Measurements from ENCODE around the gene SLIT3.
"Not testable (repeated sequence)": the region's sequence is repeated elsewhere in the genome, so short reads cannot be mapped to it uniquely, and the experiment has no call there.

Gene SLIT3

DNA sequence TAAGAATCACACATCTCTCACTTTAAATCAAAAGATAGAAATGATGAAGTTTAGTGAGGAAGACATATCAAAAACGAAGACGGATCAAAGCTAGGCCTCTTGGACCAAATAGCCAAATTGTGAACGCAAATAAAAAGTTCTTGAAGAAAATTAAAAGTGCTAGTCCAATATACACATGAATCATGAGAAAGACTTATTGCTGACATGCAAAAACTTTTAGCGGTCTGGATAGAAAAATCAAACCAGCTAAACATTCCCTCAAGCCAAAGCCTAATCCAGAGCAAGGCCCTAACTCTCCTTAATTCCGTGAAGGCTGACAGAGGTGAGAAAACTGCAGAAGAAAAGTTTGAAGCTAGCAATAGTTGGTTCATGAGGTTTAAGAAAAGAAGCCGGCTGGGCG is 557.3 kb downstream of the SLIT3 start:
- H3K4me3 ChIP-seq (ENCODE audit: control insufficient read depth, low read depth, low read length), result no peak overlapping the region
- TF ChIP-seq, protein P1, sequence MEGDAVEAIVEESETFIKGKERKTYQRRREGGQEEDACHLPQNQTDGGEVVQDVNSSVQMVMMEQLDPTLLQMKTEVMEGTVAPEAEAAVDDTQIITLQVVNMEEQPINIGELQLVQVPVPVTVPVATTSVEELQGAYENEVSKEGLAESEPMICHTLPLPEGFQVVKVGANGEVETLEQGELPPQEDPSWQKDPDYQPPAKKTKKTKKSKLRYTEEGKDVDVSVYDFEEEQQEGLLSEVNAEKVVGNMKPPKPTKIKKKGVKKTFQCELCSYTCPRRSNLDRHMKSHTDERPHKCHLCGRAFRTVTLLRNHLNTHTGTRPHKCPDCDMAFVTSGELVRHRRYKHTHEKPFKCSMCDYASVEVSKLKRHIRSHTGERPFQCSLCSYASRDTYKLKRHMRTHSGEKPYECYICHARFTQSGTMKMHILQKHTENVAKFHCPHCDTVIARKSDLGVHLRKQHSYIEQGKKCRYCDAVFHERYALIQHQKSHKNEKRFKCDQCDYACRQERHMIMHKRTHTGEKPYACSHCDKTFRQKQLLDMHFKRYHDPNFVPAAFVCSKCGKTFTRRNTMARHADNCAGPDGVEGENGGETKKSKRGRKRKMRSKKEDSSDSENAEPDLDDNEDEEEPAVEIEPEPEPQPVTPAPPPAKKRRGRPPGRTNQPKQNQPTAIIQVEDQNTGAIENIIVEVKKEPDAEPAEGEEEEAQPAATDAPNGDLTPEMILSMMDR (conservative IDR thresholded peaks at IDR 0.05; ENCODE audit: control insufficient read depth, insufficient read depth, low read depth, low read length), result no peak
- no peak for DNase-seq (ENCODE audit: low read depth)

DNA sequence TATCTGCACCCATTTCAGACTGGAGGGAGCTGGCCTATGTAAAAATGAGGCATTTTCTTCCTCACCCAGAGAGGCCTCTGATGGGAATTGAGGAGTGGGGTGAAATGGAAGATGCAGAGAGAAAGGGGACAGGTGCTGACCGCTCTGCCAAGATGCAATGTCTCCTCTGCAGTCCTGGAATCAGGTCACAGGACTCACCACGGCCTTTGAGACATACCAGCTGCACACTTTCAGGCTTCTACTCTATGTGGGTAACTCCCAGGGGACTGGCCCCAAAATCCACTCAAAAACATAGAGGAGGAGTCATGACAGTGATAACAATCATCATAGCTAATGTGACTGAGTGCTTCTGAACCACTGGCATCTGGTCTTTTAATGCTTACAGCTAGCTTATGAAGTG is 558.6 kb downstream of the SLIT3 start:
- H3K4me3 ChIP-seq (ENCODE audit: control insufficient read depth, low read depth, low read length), result not testable (repeated sequence)

DNA sequence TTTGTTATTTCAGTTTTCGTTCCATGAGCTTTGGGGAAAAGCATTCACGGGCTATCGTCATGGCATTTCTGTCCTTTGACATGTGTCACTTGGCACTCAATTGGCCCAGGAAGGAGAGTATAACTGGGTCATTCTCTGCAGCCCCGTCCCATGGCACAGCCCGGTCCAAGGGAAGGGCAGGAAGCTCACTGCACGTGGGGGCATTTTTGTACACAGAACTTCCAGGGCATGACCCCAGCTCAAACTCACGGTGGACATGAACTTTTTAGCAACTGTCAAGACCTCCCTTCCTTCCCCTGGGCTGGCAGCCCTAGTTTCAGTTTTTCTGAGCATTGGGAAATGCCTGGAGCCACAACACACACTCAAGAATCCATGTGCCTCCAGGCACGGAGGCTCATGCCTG is 560.1 kb downstream of the SLIT3 start:
- TF ChIP-seq, protein P1 (conservative IDR thresholded peaks at IDR 0.05; ENCODE audit: control insufficient read depth, insufficient read depth, low read depth, low read length), result no peak
- no peak for DNase-seq (ENCODE audit: low read depth)
- H3K4me3 ChIP-seq (ENCODE audit: control insufficient read depth, low read depth, low read length), result no peak overlapping the region

More for the DNA sequence above, 558.6 kb downstream of the SLIT3 start:
- DNase-seq (ENCODE audit: low read depth), result not testable (repeated sequence)

DNA sequence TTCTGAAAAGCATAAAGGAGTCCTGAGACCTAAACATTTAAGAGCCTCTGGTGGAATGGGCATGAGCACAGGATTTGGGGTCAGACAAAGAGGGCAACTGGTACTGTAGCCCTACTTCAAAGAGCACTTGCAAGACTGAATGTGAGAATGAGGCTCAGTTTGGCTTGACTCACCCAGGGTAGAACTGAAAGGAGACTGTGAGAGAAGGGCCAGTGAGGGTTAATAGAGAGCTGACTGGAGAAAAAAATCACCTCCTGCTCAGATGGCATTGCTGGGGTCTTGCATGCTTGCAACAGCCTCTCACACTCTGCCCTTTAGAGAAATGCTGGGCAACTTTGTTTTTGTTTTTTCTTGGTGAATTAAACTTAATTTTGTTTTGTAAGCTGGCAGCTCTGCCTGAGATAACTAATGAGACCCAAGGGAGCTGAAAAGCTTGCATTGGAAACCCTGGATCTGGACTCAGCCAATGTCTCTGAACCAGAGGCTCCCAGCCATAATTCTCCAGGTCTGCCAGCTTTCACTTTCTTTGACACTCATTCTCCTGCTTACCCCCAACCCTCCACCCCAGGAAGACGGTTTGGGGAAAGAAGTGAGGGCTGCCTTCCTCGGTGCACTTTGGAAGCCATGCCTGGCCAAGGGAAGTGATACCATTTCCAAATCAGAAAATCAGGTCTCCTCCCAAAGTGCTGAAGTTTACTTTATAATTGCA is 560.7 kb downstream of the SLIT3 start:
- no peak for DNase-seq (ENCODE audit: low read depth)
- H3K4me3 ChIP-seq (ENCODE audit: control insufficient read depth, low read depth, low read length), result no peak overlapping the region
- TF ChIP-seq, protein P1 (conservative IDR thresholded peaks at IDR 0.05; ENCODE audit: control insufficient read depth, insufficient read depth, low read depth, low read length), result no peak

DNA sequence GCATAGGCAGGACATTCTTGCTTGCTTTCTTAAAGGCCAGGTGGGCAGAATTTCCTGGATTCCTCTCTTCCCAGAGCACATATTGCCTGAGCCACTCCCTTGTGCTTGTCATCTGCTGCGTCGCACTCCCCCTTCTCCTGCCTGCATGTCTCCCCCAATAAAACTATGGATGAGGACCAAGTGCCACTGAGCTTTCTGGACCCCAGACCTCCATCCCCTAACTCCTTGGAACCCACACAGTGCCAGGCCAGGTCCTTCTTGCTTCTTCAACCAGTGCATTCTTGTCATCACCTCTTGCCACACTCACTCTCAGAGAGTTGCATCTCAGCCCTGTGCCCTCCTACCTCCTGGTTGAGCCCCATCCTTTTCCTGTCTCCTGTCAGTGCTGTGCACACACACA is 563.9 kb downstream of the SLIT3 start:
- TF ChIP-seq, protein P1 (conservative IDR thresholded peaks at IDR 0.05; ENCODE audit: control insufficient read depth, insufficient read depth, low read depth, low read length), result no peak
- H3K4me3 ChIP-seq (ENCODE audit: control insufficient read depth, low read depth, low read length), result no peak overlapping the region
- no peak for DNase-seq (ENCODE audit: low read depth)

DNA sequence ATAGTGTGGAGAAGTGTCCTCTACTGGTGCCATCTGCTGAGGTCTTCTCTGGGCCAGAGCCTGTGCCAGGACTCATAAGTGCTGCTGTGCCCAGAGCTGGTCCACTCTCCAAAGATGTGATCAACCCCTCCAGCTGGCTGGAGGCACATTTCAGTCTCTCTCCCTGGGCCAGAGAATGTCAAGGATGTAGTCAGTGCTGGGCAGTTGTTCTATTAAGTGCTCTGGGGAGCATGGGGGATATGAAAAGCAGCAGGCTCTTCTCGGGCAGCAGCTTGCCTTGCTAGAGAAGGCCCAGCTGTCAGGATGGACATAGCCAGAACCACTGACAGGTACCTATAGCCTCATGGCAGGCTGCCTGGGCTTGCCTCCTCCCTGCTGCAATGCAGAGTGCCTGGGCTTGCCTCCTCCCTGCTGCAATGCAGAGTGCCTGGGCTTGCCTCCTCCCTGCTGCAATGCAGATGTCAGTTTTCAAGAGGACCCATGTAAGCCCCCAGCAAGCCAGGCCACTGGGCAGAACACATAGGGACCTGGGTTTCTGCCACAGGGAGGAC is 564.6 kb downstream of the SLIT3 start:
- no peak overlapping the region for H3K4me3 ChIP-seq (ENCODE audit: control insufficient read depth, low read depth, low read length)
- TF ChIP-seq, protein P1 (conservative IDR thresholded peaks at IDR 0.05; ENCODE audit: control insufficient read depth, insufficient read depth, low read depth, low read length), result no peak
- no peak for DNase-seq (ENCODE audit: low read depth)

DNA sequence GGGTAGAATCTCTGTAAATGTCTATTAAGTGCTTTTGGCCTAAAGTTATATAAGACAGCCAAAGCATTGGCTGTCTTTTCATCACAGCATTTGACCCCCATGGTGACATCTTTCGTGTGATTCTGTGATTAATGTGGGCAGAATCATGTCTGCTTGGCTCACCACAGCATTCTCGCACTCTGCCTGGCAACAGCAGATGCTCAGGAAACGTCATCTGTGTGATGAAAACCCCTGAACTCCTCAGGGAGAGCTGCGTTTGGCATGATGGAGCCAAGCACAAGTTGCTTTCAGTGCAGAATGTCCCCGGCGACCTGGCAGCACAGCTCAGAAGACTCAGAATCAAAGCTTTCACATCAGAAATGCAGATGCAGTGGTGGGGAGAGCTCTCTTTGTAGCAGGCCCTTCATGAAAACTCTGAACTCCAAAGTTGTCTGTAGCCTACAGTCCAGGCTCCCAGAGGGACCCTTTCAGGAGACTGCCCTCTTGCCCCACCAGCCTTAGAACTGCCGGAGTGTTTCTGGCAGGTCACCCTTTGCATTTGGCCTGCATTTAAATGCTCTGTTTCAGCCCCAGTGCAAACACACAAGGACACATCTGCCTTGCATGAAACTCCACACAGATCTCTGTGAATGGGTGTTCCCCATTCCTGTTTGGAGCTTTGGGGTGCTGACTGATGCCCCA is 566.2 kb downstream of the SLIT3 start:
- TF ChIP-seq, protein P1 (conservative IDR thresholded peaks at IDR 0.05; ENCODE audit: control insufficient read depth, insufficient read depth, low read depth, low read length), result no peak
- peak; percentile 81 for DNase-seq (ENCODE audit: low read depth)
- no peak overlapping the region for H3K4me3 ChIP-seq (ENCODE audit: control insufficient read depth, low read depth, low read length)
